OCI-LY3 (cell line): ENCODE measurements around the gene MMRN1.

Experiments
- H2AFZ ChIP-seq: fragments of 200-600, 300-600 bp; shearing (Covaris generic); 2 replicates; pipeline ENCODE4 v1.6.0; 2014; ENCODE audit warnings: antibody characterized with exemption, low read depth, low read length
- H3K27ac ChIP-seq: fragments of 200-600, 300-600 bp; sonication (generic); 2 replicates; pipeline ENCODE4 v1.5.1; 2014; ENCODE audit warnings: mild to moderate bottlenecking, low read length, moderate library complexity, mixed read lengths
- H3K27me3 ChIP-seq: fragments of 200-600, 300-600 bp; sonication (generic); 2 replicates; pipeline ENCODE4 v1.6.1; 2014; ENCODE audit warnings: low read depth, low read length, mixed read lengths
- H3K36me3 ChIP-seq: fragments of 200-600, 300-600 bp; sonication (generic); replicated peaks from 2 replicates; pipeline ENCODE3; 2014; ENCODE audit warnings: low read depth, low read length, mixed read lengths
- H3K4me1 ChIP-seq: fragments of 300-600, 200-600 bp; sonication (generic); 2 replicates; pipeline ENCODE4 v1.6.1; 2014; ENCODE audit warnings: low read length, mixed read lengths
- H3K4me2 ChIP-seq: fragments of 200-600, 300-600 bp; sonication (generic); 2 replicates; pipeline ENCODE4 v1.6.1; 2014; ENCODE audit warnings: low read length, mixed read lengths
- H3K4me3 ChIP-seq: fragments of 300-600, 200-600 bp; sonication (generic); 2 replicates; pipeline ENCODE4 v1.5.1; 2014; ENCODE audit warnings: antibody characterized with exemption, mild to moderate bottlenecking, low read length, moderate library complexity
- H3K79me2 ChIP-seq: fragments of 300-600, 200-600 bp; shearing (Covaris generic); 2 replicates; pipeline ENCODE4 v1.6.1; 2014; ENCODE audit warnings: mild to moderate bottlenecking, low read length, mixed read lengths
- H3K9ac ChIP-seq: fragments of 300-600, 200-600 bp; shearing (Covaris generic); 2 replicates; pipeline ENCODE4 v1.6.0; 2014; ENCODE audit warnings: mild to moderate bottlenecking, low read length, moderate library complexity
- H3K9me3 ChIP-seq: fragments of 200-600, 300-600 bp; shearing (Covaris generic); 2 replicates; pipeline ENCODE4 v1.6.1; 2014; ENCODE audit warnings: low read length, mixed read lengths; ENCODE audit not compliant: insufficient read depth
- H4K20me1 ChIP-seq: fragments of 200-600, 300-600 bp; sonication (generic); 2 replicates; pipeline ENCODE4 v1.6.1; 2016; ENCODE audit warnings: low read length, mixed read lengths; ENCODE audit not compliant: insufficient read depth
- CTCF ChIP-seq: fragments of 200-600, 300-600 bp; sonication (generic); IDR thresholded peaks from 2 replicates; pipeline ENCODE4 v1.5.1; 2014; ENCODE audit warnings: antibody characterized with exemption, low read length, low read depth
- EZH2phosphoT487 ChIP-seq: fragments of 200-600 bp; shearing (Covaris generic); IDR thresholded peaks from 2 replicates; pipeline ENCODE4 v1.6.1; 2018; ENCODE audit warnings: antibody characterized with exemption, mixed run types, low read depth

Gene MMRN1

GRCh38 chr4:89995814-89996213 is 101.2 kb downstream of the MMRN1 start:
- Histone ChIP-seq H3K27ac (no peak overlapping the region), H3K4me2 (no peak overlapping the region)
- TF ChIP-seq EZH2phosphoT487 (no peak), CTCF (no peak)

GRCh38 chr4:89997171-89997704 is 102.6 kb downstream of the MMRN1 start:
- no peaks in the 10 kb centered on the region for H3K27me3 ChIP-seq
- H3K36me3 ChIP-seq = no peaks in the 10 kb centered on the region
- H3K9me3 ChIP-seq = no peaks in the 10 kb centered on the region
- TF ChIP-seq EZH2phosphoT487 (no peak), CTCF (no peak)
- H3K4me3 ChIP-seq = no peak overlapping the region
- no peaks in the 10 kb centered on the region for H3K4me1 ChIP-seq
- H3K9ac ChIP-seq = no peak overlapping the region
- no peak overlapping the region for H3K4me2 ChIP-seq
- no peak overlapping the region for H2AFZ ChIP-seq
- no peak overlapping the region for H3K27ac ChIP-seq
- no peaks in the 10 kb centered on the region for H3K79me2 ChIP-seq
- H4K20me1 ChIP-seq = no peaks in the 10 kb centered on the region

More at GRCh38 chr4:89995814-89996213, 101.2 kb downstream of the MMRN1 start:
- no peak overlapping the region for H3K4me3 ChIP-seq
- H3K36me3 ChIP-seq = no peaks in the 10 kb centered on the region
- H2AFZ ChIP-seq = no peak overlapping the region
- no peaks in the 10 kb centered on the region for H3K79me2 ChIP-seq
- no peaks in the 10 kb centered on the region for H3K27me3 ChIP-seq
- H3K9me3 ChIP-seq = no peaks in the 10 kb centered on the region
- no peak overlapping the region for H3K9ac ChIP-seq
- H4K20me1 ChIP-seq = no peaks in the 10 kb centered on the region
- H3K4me1 ChIP-seq = no peaks in the 10 kb centered on the region

GRCh38 chr4:89998469-89999011 is 103.9 kb downstream of the MMRN1 start:
- H3K9me3 ChIP-seq = no peaks in the 10 kb centered on the region
- no peaks in the 10 kb centered on the region for H3K4me1 ChIP-seq
- H3K4me2 ChIP-seq = no peak overlapping the region
- H3K27me3 ChIP-seq = no peaks in the 10 kb centered on the region
- TF ChIP-seq CTCF (no peak), EZH2phosphoT487 (no peak)
- no peaks in the 10 kb centered on the region for H3K79me2 ChIP-seq
- H2AFZ ChIP-seq = no peak overlapping the region
- H3K27ac ChIP-seq = no peak overlapping the region
- H4K20me1 ChIP-seq = no peaks in the 10 kb centered on the region
- H3K4me3 ChIP-seq = no peak overlapping the region
- no peaks in the 10 kb centered on the region for H3K36me3 ChIP-seq
- no peak overlapping the region for H3K9ac ChIP-seq

GRCh38 chr4:90001023-90001422 is 106.4 kb downstream of the MMRN1 start:
- no peak overlapping the region for H2AFZ ChIP-seq
- H3K9me3 ChIP-seq = no peaks in the 10 kb centered on the region
- H3K36me3 ChIP-seq = no peaks in the 10 kb centered on the region
- no peak overlapping the region for H3K4me3 ChIP-seq
- H3K27me3 ChIP-seq = no peaks in the 10 kb centered on the region
- no peak overlapping the region for H3K4me2 ChIP-seq
- no peaks in the 10 kb centered on the region for H3K4me1 ChIP-seq
- H3K27ac ChIP-seq = no peak overlapping the region
- no peaks in the 10 kb centered on the region for H3K79me2 ChIP-seq
- TF ChIP-seq CTCF = no peak
- no peak for TF ChIP-seq EZH2phosphoT487
- no peak overlapping the region for H3K9ac ChIP-seq
- H4K20me1 ChIP-seq = no peaks in the 10 kb centered on the region
